ENCODE data around the gene PHETA1. TPM values are rescaled to one million over a fixed set of nuclear protein-coding genes. Genes with fewer than 3 reads are reported as not detected.

Gene PHETA1
- total RNA-seq, 4 donors from 2014 or later = 8.1 to 23.5 (median 15.3) TPM

- intact Hi-C loops (cut with DNase I) = no loop called here
- no peak for TF ChIP-seq CTCF (IDR thresholded peaks at IDR 0.05)
- TF ChIP-seq POLR2A (IDR thresholded peaks at IDR 0.05) = no peak
- Histone ChIP-seq H3K27ac (no peak overlapping the region), H3K4me1 (peaks cover 8 to 13% of the 10 kb centered on the region in 2 donors), H3K36me3 (peaks cover 0 to 3% of the 10 kb centered on the region in 2 donors), H3K9me3 (no peaks in the 10 kb centered on the region), H3K27me3 (no peaks in the 10 kb centered on the region), H3K4me3 (replicated peaks in 1 of 3) (peak overlapping the region in 2 of 3 donors; percentile 67 to 79)
- WGBS, 2 donors = 51 to 54% methylated on average over 6 to 7 of the region's 7 CpGs
- no peak for DNase-seq
Observed at GRCh38 chr12:111367661-111368221, 1.2 kb downstream of the PHETA1 start.

GRCh38 chr12:111366583-111366982, 2.3 kb downstream of the PHETA1 start:
- Histone ChIP-seq H3K4me3 (replicated peaks in 1 of 3) (no peak overlapping the region), H3K27me3 (no peaks in the 10 kb centered on the region), H3K4me1 (peaks cover 13% of the 10 kb centered on the region in 2 donors), H3K9me3 (no peaks in the 10 kb centered on the region), H3K27ac (no peak overlapping the region), H3K36me3 (peaks cover 0 to 6% of the 10 kb centered on the region in 2 donors)
- DNase-seq = no peak
- intact Hi-C loops (cut with DNase I) = no loop called here
- TF ChIP-seq POLR2A (IDR thresholded peaks at IDR 0.05) = no peak
- no peak for TF ChIP-seq CTCF (IDR thresholded peaks at IDR 0.05)
- WGBS, 2 donors = 74 to 96% methylated on average over 2 of the region's 2 CpGs

GRCh38 chr12:111366075-111366474, 2.8 kb downstream of the PHETA1 start:
- Histone ChIP-seq H3K27me3 (no peaks in the 10 kb centered on the region), H3K4me1 (peaks cover 13% of the 10 kb centered on the region in 2 donors), H3K9me3 (no peaks in the 10 kb centered on the region), H3K36me3 (peaks cover 0 to 6% of the 10 kb centered on the region in 2 donors), H3K27ac (no peak overlapping the region), H3K4me3 (replicated peaks in 1 of 3) (no peak overlapping the region)
- WGBS, 2 donors = 97 to 98% methylated on average over 10 of the region's 10 CpGs
- no peak for DNase-seq
- intact Hi-C loops (cut with DNase I) = no loop called here
- TF ChIP-seq POLR2A (IDR thresholded peaks at IDR 0.05) (no peak), CTCF (IDR thresholded peaks at IDR 0.05) (no peak)

- no peak overlapping the region for H3K4me3 ChIP-seq (replicated peaks in 1 of 3)
- no peak for DNase-seq
- intact Hi-C loops (cut with DNase I) = no loop called here
- no peaks in the 10 kb centered on the region for H3K9me3 ChIP-seq
- no peaks in the 10 kb centered on the region for H3K27me3 ChIP-seq
- peaks cover 13% of the 10 kb centered on the region in 2 donors for H3K4me1 ChIP-seq
- no peak overlapping the region for H3K27ac ChIP-seq
- peaks cover 0 to 6% of the 10 kb centered on the region in 2 donors for H3K36me3 ChIP-seq
- TF ChIP-seq POLR2A (IDR thresholded peaks at IDR 0.05) (no peak), CTCF (IDR thresholded peaks at IDR 0.05) (no peak)
- 86 to 97% methylated on average over 3 of the region's 3 CpGs for WGBS, 2 donors
Observed at GRCh38 chr12:111363578-111363977, 5.3 kb downstream of the PHETA1 start.

- Histone ChIP-seq H3K4me1 (peaks cover 8 to 10% of the 10 kb centered on the region in 2 donors), H3K27me3 (no peaks in the 10 kb centered on the region), H3K4me3 (replicated peaks in 1 of 3) (no peak overlapping the region), H3K27ac (peak overlapping the region in 2 of 3 donors; percentile 43 to 56), H3K9me3 (no peaks in the 10 kb centered on the region), H3K36me3 (peaks cover 0 to 6% of the 10 kb centered on the region in 2 donors)
- no peak for TF ChIP-seq CTCF (IDR thresholded peaks at IDR 0.05)
- no peak for TF ChIP-seq POLR2A (IDR thresholded peaks at IDR 0.05)
- no peak for DNase-seq
- WGBS, 2 donors = 95 to 98% methylated on average over 16 to 23 of the region's 59 CpGs
- intact Hi-C loops (cut with DNase I) = no loop called here
Observed at GRCh38 chr12:111362687-111363475, 6.0 kb downstream of the PHETA1 start.
